ENCODE results near the gene PCDHB13. TPM values are rescaled to one million over a fixed set of nuclear protein-coding genes. Genes with fewer than 3 reads are reported as not detected.
"Not testable (repeated sequence)": the region's sequence is repeated elsewhere in the genome, so short reads cannot be mapped to it uniquely, and the experiment has no call there.

PCDHB13 gene
- total RNA-seq, 1 experiment from 2014 or later: 2.2 TPM

GRCh38 chr5:141201126-141201525 lies 12.6 kb upstream of the PCDHB13 start:
- DNase-seq (ENCODE audit: extremely low read depth, low read depth): not testable (repeated sequence)

GRCh38 chr5:141201646-141202045 lies 12.1 kb upstream of the PCDHB13 start:
- not testable (repeated sequence) for DNase-seq (ENCODE audit: extremely low read depth, low read depth)

- peak; percentile 20 for DNase-seq (ENCODE audit: extremely low read depth, low read depth)
Measured at GRCh38 chr5:141208478-141208877, 5.2 kb upstream of the PCDHB13 start, which contains the start of gene PCDHB12. PCDHB12 (plus strand) TSS chr5:141208719; CDS start chr5:141208908, 189 bp downstream.

GRCh38 chr5:141210281-141210680 lies 3.4 kb upstream of the PCDHB13 start:
- DNase-seq (ENCODE audit: extremely low read depth, low read depth): not testable (repeated sequence)

GRCh38 chr5:141210849-141211248 lies 2.9 kb upstream of the PCDHB13 start:
- not testable (repeated sequence) for DNase-seq (ENCODE audit: extremely low read depth, low read depth)

- not testable (repeated sequence) for DNase-seq (ENCODE audit: extremely low read depth, low read depth)
Measured at GRCh38 chr5:141214583-141214982, 864 bp downstream of the PCDHB13 start.

GRCh38 chr5:141215504-141215903 lies 1.8 kb downstream of the PCDHB13 start:
- not testable (repeated sequence) for DNase-seq (ENCODE audit: extremely low read depth, low read depth)

GRCh38 chr5:141216035-141216434 lies 2.3 kb downstream of the PCDHB13 start:
- DNase-seq (ENCODE audit: extremely low read depth, low read depth): not testable (repeated sequence)

GRCh38 chr5:141223112-141223783 lies 9.5 kb downstream of the PCDHB13 start, which contains the start of gene PCDHB14:
PCDHB14 (plus strand) TSS chr5:141223343; CDS start chr5:141223506, 163 bp downstream.
- DNase-seq (ENCODE audit: extremely low read depth, low read depth): peak; percentile 48

GRCh38 chr5:141224844-141225243 lies 11.1 kb downstream of the PCDHB13 start:
- not testable (repeated sequence) for DNase-seq (ENCODE audit: extremely low read depth, low read depth)

- not testable (repeated sequence) for DNase-seq (ENCODE audit: extremely low read depth, low read depth)
Measured at GRCh38 chr5:141225421-141225820, 11.7 kb downstream of the PCDHB13 start.

- DNase-seq (ENCODE audit: extremely low read depth, low read depth): no peak
Measured at GRCh38 chr5:141234109-141234667, 20.5 kb downstream of the PCDHB13 start.

GRCh38 chr5:141235922-141236321 lies 22.2 kb downstream of the PCDHB13 start:
- not testable (repeated sequence) for DNase-seq (ENCODE audit: extremely low read depth, low read depth)

- no peak for DNase-seq (ENCODE audit: extremely low read depth, low read depth)
Measured at GRCh38 chr5:141236516-141237313, 23.0 kb downstream of the PCDHB13 start.

- DNase-seq (ENCODE audit: extremely low read depth, low read depth): no peak
Measured at GRCh38 chr5:141241496-141241895, 27.8 kb downstream of the PCDHB13 start.

GRCh38 chr5:141245250-141245717 lies 31.6 kb downstream of the PCDHB13 start, which contains the start of gene PCDHB15:
PCDHB15 (plus strand) TSS chr5:141245395; CDS start chr5:141245579, 184 bp downstream.
- DNase-seq (ENCODE audit: extremely low read depth, low read depth): no peak

- DNase-seq (ENCODE audit: extremely low read depth, low read depth): not testable (repeated sequence)
Measured at GRCh38 chr5:141246971-141247370, 33.3 kb downstream of the PCDHB13 start.

GRCh38 chr5:141247434-141247833 lies 33.7 kb downstream of the PCDHB13 start:
- not testable (repeated sequence) for DNase-seq (ENCODE audit: extremely low read depth, low read depth)

- DNase-seq (ENCODE audit: extremely low read depth, low read depth): no peak
Measured at GRCh38 chr5:141250576-141250975, 36.9 kb downstream of the PCDHB13 start.

GRCh38 chr5:141258464-141258863 lies 44.7 kb downstream of the PCDHB13 start:
- no peak for DNase-seq (ENCODE audit: extremely low read depth, low read depth)

- no peak for DNase-seq (ENCODE audit: extremely low read depth, low read depth)
Measured at GRCh38 chr5:141258948-141259347, 45.2 kb downstream of the PCDHB13 start.
